Tibial nerve (tissue), 4 donors: Measurements from ENCODE around the gene BIRC6. TPM values are rescaled to one million over a fixed set of nuclear protein-coding genes. Genes with fewer than 3 reads are reported as not detected.
"Not testable (repeated sequence)": the region's sequence is repeated elsewhere in the genome, so short reads cannot be mapped to it uniquely, and the experiment has no call there.

Experiments used
- DNase-seq, 2 donors: peaks; one replicate each; pipeline ENCODE4 v3.0.0-alpha.2; 2019; ENCODE audit warnings: low spot score in 2 of 2
- H3K27ac ChIP-seq, 4 donors: fragments of 200-600 bp; sonication (generic) in 3 of 4; one replicate each; pipeline ENCODE4 v1.5.1; 2017 to 2019; ENCODE audit warnings: mild to moderate bottlenecking in 1 of 4
- H3K27me3 ChIP-seq, 2 donors: fragments of 200-600 bp; sonication (generic) in 1 of 2; one replicate each; pipeline versions ENCODE4 v1.5.1 to v1.6.0; 2017 to 2019
- H3K36me3 ChIP-seq, 3 donors: fragments of 200-600 bp; sonication (generic); one replicate each; pipeline ENCODE4 v1.5.1; 2018 to 2019
- H3K4me1 ChIP-seq, 4 donors: fragments of 200-600 bp; sonication (generic) in 3 of 4; one replicate each; pipeline ENCODE4 v1.5.1; 2017 to 2019
- H3K4me3 ChIP-seq, 4 donors: fragments of 200-600 bp; sonication (generic) in 3 of 4; one replicate each; pipeline ENCODE4 v1.5.1; 2017 to 2019; ENCODE audit warnings: mild to moderate bottlenecking in 1 of 4, moderate library complexity in 1 of 4
- H3K9me3 ChIP-seq, 4 donors: fragments of 200-600 bp; sonication (generic) in 3 of 4; one replicate each; pipeline ENCODE4 v1.5.1; 2017 to 2019
- CTCF ChIP-seq, 5 experiments: fragments of 200-600 bp in 3 of 5; fragments of 450-650 bp in 2 of 5; sonication (generic) in 3 of 5; IDR thresholded peaks; one replicate each; pipeline ENCODE4 v1.5.1; 2016 to 2019; ENCODE audit warnings: antibody characterized with exemption in 5 of 5, mild to moderate bottlenecking in 3 of 5, moderate library complexity in 2 of 5
- EP300 ChIP-seq, 2 donors: sonication (generic); formaldehyde crosslinking; IDR thresholded peaks; one replicate each; pipeline ENCODE4 v1.6.1; 2017; ENCODE audit warnings: antibody characterized with exemption in 2 of 2, mild to moderate bottlenecking in 1 of 2
- POLR2A ChIP-seq, 2 donors: fragments of 450-650 bp; IDR thresholded peaks; one replicate each; pipeline ENCODE4 v1.6.1; 2017; ENCODE audit warnings: antibody characterized with exemption in 2 of 2, mild to moderate bottlenecking in 2 of 2, moderate library complexity in 2 of 2
- WGBS, 2 donors: methylation state at CpG; one replicate each; pipeline ENCODE4 v1.1.5; 2018; 5-methylcytosine and 5-hydroxymethylcytosine counted together
- total RNA-seq, 4 donors: library from RNA; depleted of rRNA; stranded (reverse); fragments of >200 nt; gene quantifications; one replicate each; pipeline ENCODE4 v1.1.0, GENCODE V29; 2016

The BIRC6 gene
- total RNA-seq, 4 donors from 2014 or later, result 87.5 to 154 (median 124) TPM

- no peak for DNase-seq
- Histone ChIP-seq H3K27ac (no peak overlapping the region), H3K27me3 (no peaks in the 10 kb centered on the region), H3K9me3 (peaks cover 0 to 4% (median 0%) of the 10 kb centered on the region in 4 donors), H3K36me3 (peaks cover 0 to 81% (median 0%) of the 10 kb centered on the region in 3 donors), H3K4me3 (no peak overlapping the region), H3K4me1 (no peaks in the 10 kb centered on the region)
- 95 to 98% methylated on average over 2 of the region's 2 CpGs for WGBS, 2 donors
- no peak for TF ChIP-seq POLR2A (IDR thresholded peaks at IDR 0.05)
- no peak for TF ChIP-seq EP300 (IDR thresholded peaks at IDR 0.05)
- TF ChIP-seq CTCF (IDR thresholded peaks at IDR 0.05), result no peak
Measured at GRCh38 chr2:32532341-32532740, 175.5 kb downstream of the BIRC6 start.

- Histone ChIP-seq H3K4me3 (no peak overlapping the region), H3K27ac (no peak overlapping the region), H3K27me3 (no peaks in the 10 kb centered on the region), H3K4me1 (no peaks in the 10 kb centered on the region), H3K36me3 (peaks cover 0 to 80% (median 0%) of the 10 kb centered on the region in 3 donors), H3K9me3 (peaks cover 0 to 4% (median 0%) of the 10 kb centered on the region in 4 donors)
- TF ChIP-seq CTCF (IDR thresholded peaks at IDR 0.05) (no peak), POLR2A (IDR thresholded peaks at IDR 0.05) (no peak), EP300 (IDR thresholded peaks at IDR 0.05) (no peak)
- 72 to 78% methylated on average over 1 of the region's 1 CpG for WGBS, 2 donors
- no peak for DNase-seq
Measured at GRCh38 chr2:32532961-32533360, 176.1 kb downstream of the BIRC6 start.

GRCh38 chr2:32534831-32535230 lies 178.0 kb downstream of the BIRC6 start:
- Histone ChIP-seq H3K4me1 (no peaks in the 10 kb centered on the region), H3K36me3 (peaks cover 0 to 62% (median 0%) of the 10 kb centered on the region in 3 donors), H3K9me3 (peaks cover 0 to 4% (median 0%) of the 10 kb centered on the region in 4 donors), H3K4me3 (no peak overlapping the region), H3K27ac (no peak overlapping the region), H3K27me3 (no peaks in the 10 kb centered on the region)
- TF ChIP-seq CTCF (IDR thresholded peaks at IDR 0.05) (no peak), POLR2A (IDR thresholded peaks at IDR 0.05) (no peak), EP300 (IDR thresholded peaks at IDR 0.05) (no peak)
- no peak for DNase-seq
- 92 to 94% methylated on average over 3 of the region's 3 CpGs for WGBS, 2 donors

GRCh38 chr2:32538735-32539134 lies 181.9 kb downstream of the BIRC6 start:
- peaks cover 0 to 4% (median 0%) of the 10 kb centered on the region in 4 donors for H3K9me3 ChIP-seq
- no peaks in the 10 kb centered on the region for H3K27me3 ChIP-seq
- H3K27ac ChIP-seq, result no peak overlapping the region
- TF ChIP-seq POLR2A (IDR thresholded peaks at IDR 0.05) (no peak), CTCF (IDR thresholded peaks at IDR 0.05) (no peak), EP300 (IDR thresholded peaks at IDR 0.05) (no peak)
- no peak overlapping the region for H3K4me3 ChIP-seq
- H3K36me3 ChIP-seq, result peaks cover 0 to 45% (median 0%) of the 10 kb centered on the region in 3 donors
- DNase-seq, result no peak
- H3K4me1 ChIP-seq, result no peaks in the 10 kb centered on the region
- 91 to 92% methylated on average over 2 of the region's 2 CpGs for WGBS, 2 donors

- not testable (repeated sequence) for H3K9me3 ChIP-seq, H3K4me3 ChIP-seq, H3K4me1 ChIP-seq, H3K27ac ChIP-seq, DNase-seq, H3K27me3 ChIP-seq
- peaks cover 0 to 21% (median 0%) of the 10 kb centered on the region in 3 donors for H3K36me3 ChIP-seq
- 92 to 95% methylated on average over 3 of the region's 3 CpGs for WGBS, 2 donors
Measured at GRCh38 chr2:32552483-32552882, 195.7 kb downstream of the BIRC6 start.
